Lung microvascular endothelial cell (primary cell): ENCODE data around the gene CCM2L. TPM values are rescaled to one million over a fixed set of nuclear protein-coding genes. Genes with fewer than 3 reads are reported as not detected.
A peak's percentile ranks its signal among the peaks of the same experiment; 100 is the strongest.

ENCODE experiments used
- DNase-seq, 2 donors: peaks; one replicate each; pipeline versions ENCODE4 v3.0.0 to v3.0.0-alpha.2; 2010; ENCODE audit warnings: low read depth in 2 of 2
- total RNA-seq: library from RNA; depleted of rRNA; stranded (reverse); fragments of >200 nt; gene quantifications from 2 replicates; pipeline ENCODE4 v1.2.1, GENCODE V29; 2014

Gene CCM2L
- 16.3 and 24.2 TPM in 2 replicates for total RNA-seq

DNA sequence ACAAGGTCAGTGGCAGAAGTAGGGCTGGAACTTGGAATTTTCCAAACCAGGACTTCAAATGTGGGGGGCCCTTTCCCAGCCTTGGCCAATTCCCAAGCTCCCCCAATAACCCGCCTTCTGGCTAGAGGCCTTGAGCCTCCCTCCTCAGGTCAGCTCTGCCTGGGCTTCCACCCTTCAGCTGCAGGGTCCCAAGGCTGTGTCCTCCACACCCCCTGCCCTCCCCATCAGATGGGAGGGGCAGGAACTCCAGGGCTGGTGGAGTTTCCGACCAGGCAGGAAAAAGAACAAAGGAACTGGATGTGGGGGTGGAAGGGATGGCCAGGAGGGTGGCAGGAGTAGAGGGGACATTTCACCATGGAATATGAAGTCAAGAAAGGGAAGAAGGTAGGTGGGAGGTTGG lies at the start of gene CCM2L:
Gene CCM2L (plus strand): TSS at position 338 of the 400 bp plus-strand sequence. CDS start 17 bp downstream, at position 355.
- peak; percentile 26 to 66 for DNase-seq

DNA sequence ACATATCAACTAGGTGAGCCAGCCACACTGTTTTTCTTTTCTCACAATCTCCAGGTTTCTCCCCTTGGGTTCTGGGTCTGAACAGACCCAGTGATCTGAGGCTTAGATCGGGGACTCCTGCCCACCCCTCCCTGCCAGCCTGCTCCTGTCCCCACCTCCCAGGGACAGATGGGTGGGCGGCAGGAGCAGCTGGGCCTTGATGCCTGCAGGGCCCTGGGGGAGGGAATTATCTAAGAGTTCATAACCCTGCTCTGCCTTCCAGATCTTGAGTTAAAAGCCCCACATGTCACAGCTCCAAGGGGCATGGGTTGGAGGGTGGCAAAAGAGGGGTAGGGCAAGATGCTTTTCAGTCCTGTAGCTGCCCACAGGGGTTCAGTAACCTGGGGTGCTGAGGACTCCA lies 47.5 kb upstream of the CCM2L start:
- DNase-seq = no peak

DNA sequence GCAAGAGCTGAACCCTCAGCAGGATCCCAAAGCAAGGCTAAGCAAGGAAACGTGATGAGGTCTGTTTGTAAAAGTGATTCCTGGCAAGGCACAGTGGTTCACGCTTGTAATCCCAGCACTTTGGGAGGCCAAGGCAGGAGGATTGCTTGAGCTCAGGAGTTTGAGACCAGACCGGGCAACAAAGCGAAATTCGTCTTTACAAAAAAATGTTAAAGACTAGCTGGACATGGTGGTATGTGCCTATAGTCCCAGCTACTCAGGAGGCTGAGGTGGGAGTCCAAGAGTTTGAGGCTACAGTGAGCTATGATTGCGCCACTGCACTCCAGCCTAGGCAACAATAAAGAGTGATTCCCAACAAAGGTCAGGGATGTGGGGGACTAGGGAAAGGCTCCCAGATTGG lies 46.3 kb upstream of the CCM2L start:
- DNase-seq = no peak

DNA sequence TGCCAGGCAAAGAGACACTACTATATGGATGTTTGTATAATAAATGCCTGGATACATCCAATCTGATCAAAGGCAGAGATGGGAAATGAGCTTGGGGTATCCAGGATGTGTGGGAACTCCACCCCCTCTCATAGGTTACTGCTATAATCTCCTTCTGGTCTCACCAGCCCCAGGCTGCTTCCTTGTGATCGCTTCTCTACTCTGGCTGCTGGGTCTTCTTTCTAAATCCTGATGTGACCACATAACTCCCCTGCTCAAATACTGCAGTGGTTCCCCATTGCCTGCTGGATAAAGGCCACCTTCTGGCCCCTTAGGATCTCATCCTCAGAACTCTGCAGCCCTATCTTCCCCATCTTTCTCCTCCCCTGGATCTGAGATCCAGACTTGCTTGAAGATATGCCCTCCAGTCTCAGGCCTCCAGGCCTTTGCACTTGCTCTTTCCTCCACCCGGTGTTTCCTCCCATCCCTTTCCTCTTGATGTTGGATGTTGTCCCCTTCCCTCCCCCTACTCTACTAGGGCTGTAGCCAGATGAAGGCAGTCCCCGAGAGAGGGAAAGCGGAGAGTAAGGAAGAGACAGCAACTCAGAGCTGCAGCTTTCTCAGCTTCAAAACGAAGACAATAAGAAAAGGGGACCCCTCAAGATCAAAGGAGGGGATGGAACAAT lies 43.1 kb upstream of the CCM2L start:
- DNase-seq = no peak

DNA sequence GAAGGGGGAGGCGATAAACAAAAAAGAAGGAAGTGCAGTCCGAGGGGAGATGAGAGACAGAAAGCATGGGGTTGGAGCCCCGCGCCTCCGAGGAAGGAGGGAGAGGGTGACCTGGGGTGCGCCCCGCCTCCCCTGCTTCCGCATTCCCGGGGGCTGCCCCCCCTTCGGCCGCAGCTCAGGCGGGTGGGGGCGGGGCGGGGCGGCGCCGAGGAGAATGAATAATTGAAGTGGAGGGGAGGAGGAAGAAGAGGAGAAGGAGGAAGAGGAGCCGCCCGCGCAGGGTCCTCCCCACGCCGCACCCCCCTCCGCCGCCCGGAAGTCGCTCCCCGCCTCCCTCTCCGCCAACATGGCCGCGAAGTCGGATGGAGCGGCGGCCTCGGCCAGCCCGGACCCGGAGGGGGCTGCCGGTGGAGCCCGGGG lies 42.4 kb upstream of the CCM2L start, which contains the start of gene XKR7:
Gene XKR7 (plus strand): TSS at position 322 of the 420 bp plus-strand sequence. CDS start 25 bp downstream, at position 347.
- DNase-seq = no peak

DNA sequence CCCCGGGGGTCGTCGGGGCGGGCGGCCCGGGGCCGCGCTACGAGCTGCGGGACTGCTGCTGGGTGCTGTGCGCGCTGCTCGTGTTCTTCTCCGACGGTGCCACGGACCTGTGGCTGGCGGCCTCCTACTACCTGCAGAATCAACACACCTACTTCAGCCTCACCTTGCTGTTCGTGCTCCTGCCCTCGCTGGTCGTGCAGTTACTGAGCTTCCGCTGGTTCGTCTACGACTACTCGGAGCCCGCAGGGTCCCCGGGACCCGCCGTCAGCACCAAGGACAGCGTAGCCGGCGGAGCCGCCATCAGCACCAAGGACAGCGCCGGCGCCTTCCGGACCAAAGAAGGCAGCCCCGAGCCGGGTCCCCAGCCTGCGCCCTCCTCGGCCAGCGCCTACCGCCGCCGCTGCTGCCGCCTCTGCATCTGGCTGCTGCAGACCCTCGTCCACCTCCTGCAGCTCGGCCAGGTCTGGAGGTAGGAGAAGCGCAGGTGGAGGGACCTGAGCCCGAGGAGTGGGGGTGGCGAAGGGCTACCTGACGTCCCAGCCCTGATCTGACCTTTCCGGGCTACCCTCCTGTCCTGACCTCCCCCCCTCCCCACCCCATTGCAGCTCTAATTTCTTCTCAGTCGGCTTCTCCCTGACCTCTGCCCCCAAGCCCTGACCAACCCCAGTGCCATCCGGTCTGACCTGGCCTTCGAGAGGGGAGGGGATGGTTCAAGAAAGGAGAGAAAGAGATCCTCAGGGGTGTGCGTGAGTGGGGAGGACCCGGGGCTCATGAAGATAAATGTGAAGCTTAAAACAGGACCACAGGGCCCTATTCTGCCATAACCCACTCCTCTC lies 41.7 kb upstream of the CCM2L start:
- DNase-seq = peak; percentile 69 to 81

DNA sequence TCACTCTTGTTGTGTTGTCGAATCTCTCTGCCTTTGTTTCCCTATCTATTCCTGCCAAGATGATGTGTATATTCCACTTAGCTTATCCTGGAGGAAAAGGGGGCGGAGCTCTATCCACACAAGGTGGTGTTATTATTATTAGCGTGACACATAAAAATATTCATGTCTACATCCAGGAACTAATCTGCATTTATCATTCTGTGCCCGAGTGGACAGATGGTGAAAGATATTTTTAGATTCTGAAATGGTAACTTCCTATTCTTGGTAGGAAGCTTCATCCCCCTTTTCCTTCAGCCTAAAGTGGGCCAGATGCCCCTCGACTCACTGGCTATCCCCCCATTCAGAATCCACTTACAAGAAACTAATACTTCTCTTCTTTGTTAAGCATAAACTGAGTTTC lies 40.2 kb upstream of the CCM2L start:
- DNase-seq = no peak

DNA sequence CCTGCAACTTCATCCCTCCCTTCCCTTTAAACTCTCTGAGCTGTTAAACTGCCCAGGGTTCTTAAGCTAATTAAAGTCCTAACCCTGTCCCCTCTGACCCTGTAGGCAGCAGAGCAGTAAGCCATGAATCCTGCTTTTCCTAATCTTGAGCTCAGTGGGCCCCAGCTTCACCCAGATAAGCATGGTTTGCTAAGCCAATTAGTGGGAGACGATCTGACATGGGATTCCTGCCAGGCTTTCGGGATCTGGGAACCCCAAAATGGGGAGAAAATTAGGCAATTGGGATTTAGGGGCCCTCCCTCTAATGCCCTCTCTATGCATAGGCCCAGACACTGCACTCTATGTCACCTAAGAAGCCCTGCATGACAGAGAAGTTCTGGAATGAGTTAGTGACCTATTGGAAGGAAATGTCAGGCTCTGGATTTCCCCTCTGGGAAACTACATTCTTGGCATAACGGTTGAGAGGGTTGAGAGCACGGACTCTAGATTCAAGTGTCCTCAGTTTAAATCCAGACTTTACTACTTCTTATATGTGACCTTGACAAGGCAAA lies 37.7 kb upstream of the CCM2L start:
- no peak for DNase-seq

DNA sequence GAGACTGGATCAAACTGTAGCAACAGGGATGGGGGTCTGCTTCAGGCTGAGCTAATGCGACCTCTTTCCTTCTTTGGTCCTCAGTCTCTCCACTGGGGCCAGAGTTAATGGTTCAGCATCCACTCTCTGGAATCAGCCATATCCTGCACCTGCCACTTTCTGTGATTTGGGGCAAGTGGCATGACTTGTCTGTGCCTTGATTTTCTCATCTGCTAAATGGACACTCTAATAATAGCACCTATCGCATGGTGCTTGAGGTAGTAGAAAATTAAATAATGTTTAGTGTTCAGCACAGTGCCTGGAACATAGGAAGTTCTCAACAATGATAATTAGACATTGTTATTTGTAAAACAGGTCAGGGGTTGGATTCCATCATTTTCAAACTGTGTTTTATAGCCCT lies 35.9 kb upstream of the CCM2L start:
- DNase-seq = no peak

DNA sequence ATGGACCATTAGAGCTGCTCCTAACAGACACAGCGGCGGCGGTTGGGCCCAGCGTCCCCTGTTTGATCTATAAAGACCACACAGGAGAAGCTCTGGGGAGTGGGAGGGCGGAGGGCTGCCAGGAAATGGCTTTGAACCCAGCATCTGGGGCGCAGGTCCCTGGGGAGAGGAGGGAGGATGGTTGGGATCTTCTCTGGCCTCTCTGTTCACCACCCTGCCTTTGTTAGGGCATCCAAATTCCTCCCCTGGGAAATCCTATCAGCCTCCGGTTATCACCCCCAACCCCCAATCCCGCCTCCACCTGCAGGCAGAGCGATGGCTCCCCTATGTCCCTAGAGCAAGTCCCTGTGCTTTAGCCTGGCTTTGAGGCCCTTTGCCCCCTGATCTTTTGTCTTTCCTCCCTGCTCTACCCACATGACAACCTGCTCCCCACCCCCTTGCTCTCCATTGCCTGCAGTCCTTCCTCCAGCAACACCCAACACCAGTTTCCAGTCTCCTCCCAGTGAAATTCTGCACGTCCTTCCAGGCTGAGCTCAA lies 35.2 kb upstream of the CCM2L start:
- no peak for DNase-seq

DNA sequence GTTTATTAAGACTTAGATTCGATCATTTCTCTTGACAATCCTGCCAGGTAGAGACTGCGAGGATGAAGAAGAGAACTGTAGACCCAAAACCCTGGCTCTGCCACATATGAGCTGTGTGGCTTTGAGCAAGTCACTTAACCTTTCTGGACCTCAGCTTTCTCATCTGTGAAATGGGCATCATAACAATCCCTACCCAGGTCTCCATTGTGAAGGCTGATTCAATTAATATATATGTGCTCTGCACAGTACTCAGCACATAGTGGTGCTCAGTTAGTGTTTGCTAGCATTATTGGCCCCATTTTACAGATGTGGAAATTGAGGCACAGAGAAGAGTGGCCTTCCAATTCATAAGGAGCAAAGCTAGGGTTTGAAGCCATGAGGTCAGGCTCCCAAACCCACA lies 34.4 kb upstream of the CCM2L start:
- no peak for DNase-seq

DNA sequence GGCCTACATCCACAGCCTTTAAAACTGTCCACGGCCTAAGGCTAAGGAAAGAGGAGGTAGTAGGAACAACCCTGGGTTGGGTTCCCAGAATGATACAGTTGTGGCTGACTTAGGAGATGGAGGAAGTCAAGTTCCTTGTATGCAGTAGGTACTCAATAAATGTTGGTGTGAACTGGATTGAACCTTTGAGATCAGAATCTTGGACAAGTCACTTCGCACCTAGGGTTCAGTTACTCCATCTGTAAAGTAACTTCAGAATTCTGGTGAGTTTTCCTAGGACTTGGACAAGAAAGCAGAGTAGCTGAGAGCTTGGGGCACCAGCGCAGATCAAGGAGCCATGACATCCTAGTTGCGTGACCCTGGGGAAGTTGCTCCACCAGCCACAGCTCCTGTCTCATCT lies 33.2 kb upstream of the CCM2L start:
- no peak for DNase-seq

DNA sequence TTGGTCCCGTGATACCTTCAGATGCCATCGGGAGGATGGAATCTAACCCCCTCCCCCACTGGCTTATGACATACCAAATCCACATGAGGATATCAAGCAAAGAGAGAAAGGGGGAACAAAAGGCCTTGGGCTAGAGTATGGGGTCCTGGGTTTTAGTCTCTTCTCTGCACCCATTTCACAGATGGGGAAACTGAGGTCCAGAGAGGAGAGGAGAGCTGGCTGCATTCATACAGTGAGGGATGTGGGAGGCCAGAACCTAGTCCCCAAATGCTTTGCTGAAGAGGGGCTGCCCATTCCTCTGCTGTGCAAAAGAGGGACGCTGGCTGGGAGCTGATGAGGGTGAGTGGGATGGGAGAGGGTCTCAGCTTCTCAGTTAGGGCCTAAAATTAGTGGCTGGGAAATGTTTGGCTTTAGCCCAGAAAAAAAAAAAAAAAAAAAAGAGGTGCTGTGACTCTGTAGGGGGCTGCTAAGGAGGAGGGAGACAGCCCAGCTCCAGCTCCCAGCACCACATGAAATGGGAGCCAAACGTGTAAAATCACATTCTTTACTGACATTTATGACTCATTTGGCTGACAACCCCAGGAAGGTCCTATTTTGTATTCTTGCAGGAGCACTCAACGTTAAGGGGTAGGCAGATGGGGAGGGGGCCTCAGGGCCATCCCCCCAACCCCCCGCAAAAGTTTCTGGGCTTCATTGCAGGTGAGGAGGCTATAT lies 30.4 kb upstream of the CCM2L start:
- DNase-seq = no peak

DNA sequence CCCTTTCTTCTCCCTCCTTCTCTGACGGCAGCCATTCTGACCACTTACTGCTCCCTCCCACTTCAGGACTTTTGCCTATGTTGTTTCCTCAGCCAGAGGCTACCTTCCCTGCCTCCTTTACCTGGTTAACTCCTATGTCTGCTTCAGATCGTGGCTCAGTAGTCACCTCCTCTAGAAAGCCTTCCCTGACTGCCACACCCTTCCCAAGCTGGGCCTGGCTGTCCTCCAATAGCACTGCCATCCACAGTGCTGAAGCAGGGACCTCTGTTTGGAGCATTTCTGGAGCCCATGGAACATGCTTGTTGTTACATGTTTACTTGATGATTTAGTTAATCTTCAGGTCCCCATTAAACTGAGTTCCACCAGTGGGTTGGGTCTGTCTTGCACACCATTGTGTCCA lies 28.5 kb upstream of the CCM2L start:
- DNase-seq = no peak

DNA sequence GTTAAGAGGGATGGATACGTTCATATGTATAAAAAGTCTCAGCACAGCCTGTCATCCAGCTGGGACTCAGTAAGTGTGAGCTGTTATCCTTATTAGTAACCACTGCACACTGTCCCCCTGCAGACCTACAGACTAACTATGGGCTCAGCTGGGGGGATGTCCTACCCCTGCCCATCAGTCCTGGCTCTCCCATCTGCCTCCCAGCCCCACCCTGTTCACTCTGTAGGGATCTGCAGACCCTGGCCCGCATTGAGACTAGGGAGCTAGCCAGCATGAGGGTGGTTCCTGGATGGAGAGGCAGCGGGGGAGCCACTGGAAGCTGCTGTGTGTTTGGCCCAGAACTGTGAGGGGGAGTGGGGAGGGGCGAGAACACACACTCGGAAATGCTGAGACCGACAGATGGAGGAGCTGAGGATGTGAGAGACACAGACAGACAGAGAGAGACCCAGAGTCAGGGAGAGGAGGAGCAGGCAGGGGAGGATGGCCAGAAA lies 25.2 kb upstream of the CCM2L start:
- no peak for DNase-seq

DNA sequence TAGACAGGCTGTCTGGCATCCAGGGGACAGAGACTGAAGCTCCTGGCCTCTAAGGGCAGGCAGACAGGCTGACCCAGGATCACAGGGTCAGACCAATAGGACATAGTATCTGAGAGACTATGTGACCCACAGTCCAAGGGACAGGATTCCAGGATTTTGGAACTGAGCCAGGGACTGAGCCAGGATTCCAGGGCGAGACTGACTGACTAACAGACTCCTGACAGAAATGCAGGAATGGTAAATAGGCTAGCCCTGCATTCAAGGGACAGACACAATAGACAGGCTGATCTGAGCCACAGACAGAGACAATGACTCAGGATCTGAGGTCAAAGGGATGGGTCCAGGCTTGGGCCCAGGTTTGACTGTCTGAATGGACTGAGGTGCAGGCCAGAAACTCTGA lies 22.5 kb upstream of the CCM2L start:
- DNase-seq = peak; percentile 54 to 77

DNA sequence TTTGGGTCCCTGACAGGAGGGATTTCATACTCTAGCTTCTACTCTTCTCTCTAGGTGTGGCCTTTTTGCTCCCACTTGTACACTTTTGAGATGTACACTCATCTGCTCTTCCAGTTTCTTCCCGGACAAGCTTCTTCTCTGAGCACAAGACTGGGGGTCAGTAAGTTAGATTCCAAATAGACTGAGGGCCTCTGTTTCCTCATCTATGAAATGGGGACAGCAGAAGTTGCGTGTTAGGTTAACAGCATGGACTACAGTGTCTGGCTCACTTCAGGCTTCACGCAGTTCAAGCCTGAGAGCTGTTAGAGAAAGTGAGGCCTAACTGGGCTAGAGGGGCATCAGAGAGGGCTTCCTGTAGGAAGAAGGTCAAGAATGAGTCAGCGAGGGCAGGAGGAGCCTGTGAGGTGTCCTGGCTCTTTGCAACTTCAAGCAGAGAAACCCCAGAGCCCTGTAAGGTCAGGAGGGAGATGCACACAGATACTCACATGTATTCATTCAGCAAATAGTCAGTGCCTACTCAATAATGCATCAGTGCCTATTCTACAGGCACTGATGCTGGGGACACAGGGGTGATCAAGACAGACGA lies 21.7 kb upstream of the CCM2L start:
- peak in 1 of 2 donors; percentile 22 for DNase-seq

DNA sequence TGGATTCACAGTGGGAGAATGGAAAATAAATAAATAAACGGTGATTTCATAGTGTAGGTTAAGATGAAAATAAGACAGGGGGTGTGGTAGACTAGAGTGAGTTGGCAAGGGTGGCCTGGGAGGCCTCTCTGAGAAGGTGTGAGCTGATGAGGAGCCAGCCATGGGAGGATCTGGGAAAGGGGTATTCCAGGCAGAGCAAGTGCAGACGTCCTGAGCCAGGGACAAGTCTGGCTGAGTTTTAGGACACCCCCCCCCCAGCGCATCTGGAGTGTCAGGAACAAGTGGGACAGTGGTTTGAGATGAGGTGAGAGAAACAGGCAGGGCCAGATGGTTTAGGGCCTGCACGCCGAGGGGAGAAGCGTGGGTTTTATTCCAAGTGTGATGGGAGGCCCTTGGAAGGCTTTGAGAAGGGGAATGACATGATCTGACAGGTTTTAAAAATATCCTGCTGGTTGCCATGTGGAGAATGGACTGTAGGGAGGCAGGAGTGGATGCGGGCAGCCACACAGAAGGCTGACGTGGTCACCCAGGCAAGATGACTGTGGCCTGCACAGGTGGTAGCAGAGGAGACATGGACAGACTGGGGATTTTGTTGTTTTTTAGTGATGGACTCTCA lies 21.1 kb upstream of the CCM2L start:
- DNase-seq = no peak

DNA sequence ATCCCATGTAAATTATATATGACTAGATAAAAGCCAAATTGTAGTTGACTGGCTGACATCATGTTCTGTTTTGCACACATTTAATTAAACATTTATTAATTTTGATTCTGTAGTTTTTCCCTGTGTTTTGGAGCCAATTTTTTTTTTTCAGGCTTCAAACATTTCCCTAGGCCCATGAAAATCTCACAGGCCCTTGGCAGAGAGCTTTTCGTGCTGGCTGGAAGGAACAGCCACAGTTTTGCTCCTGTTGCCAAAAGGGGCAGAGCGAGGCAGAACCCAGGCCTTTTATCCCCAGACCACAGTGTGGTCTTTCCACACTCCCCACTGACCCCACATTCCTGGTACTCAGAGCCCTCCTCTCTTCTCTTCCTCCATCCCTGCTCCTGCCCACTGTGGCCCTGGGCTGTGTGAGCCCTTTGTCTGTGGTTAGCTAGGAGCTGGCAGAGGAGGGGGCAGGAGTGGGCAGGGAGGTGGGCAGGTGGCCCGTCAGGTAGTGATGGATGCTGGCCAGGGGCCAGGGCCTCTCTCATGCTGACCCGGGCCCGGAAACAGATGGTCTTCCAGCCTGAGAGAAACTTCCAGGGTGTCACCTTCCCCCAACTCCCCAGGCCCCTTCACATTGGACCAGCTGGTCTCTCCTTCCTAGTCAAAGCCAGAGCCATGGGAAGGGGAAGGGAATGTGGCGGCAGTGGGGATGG lies 19.4 kb upstream of the CCM2L start:
- DNase-seq = no peak

DNA sequence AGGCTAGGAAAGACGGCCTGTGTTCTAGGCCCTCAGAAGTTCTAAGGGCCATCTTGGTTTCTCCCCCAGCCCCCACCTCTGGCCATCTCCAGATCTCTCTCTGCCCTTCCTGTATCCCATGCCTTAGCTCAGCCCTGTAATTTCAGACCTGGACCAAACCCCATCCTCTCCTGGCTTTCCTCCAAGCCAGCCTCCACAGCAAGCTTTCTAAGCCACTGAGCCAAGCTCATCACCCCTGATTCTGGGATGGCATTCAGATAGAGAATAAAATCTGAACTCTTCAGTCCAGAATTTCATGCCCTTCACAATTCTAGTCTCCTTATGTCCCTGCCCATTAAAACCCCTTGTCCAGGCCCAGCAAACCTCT lies 18.9 kb upstream of the CCM2L start:
- no peak for DNase-seq
